ENCODE measurements around the gene FOXB1. TPM values are rescaled to one million over a fixed set of nuclear protein-coding genes. Genes with fewer than 3 reads are reported as not detected.

Gene FOXB1
- total and polyA plus RNA-seq, 2 experiments from 2014 or later = 4.7 to 6.7 TPM

- TF ChIP-seq, protein P1, sequence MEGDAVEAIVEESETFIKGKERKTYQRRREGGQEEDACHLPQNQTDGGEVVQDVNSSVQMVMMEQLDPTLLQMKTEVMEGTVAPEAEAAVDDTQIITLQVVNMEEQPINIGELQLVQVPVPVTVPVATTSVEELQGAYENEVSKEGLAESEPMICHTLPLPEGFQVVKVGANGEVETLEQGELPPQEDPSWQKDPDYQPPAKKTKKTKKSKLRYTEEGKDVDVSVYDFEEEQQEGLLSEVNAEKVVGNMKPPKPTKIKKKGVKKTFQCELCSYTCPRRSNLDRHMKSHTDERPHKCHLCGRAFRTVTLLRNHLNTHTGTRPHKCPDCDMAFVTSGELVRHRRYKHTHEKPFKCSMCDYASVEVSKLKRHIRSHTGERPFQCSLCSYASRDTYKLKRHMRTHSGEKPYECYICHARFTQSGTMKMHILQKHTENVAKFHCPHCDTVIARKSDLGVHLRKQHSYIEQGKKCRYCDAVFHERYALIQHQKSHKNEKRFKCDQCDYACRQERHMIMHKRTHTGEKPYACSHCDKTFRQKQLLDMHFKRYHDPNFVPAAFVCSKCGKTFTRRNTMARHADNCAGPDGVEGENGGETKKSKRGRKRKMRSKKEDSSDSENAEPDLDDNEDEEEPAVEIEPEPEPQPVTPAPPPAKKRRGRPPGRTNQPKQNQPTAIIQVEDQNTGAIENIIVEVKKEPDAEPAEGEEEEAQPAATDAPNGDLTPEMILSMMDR (conservative IDR thresholded peaks at IDR 0.05; ENCODE audit: low read depth in 2 of 2) = no peak
- no peak for TF ChIP-seq REST (IDR thresholded peaks at IDR 0.05; ENCODE audit: unreplicated experiment)
- TF ChIP-seq STAT1 (IDR thresholded peaks at IDR 0.05; ENCODE audit: unreplicated experiment) = no peak
- TF ChIP-seq CREB1 (CRISPR knock-in tag; IDR thresholded peaks at IDR 0.05; ENCODE audit: low read depth) = no peak
- no peak for TF ChIP-seq JUNB (IDR thresholded peaks at IDR 0.05; ENCODE audit: unreplicated experiment)
- TF ChIP-seq ZNF331 (CRISPR knock-in tag; IDR thresholded peaks at IDR 0.05; ENCODE audit: low read depth) = no peak
Observed at GRCh38 chr15:60022379-60022741, 18.2 kb downstream of the FOXB1 start (continued).

- ATAC-seq = no peak
- H3K9me3 Mint-ChIP-seq = no peaks in the 10 kb centered on the region
- H3F3A ChIP-seq (replicated peaks; ENCODE audit: low read depth) = no peaks in the 10 kb centered on the region
- H3K36me3 Mint-ChIP-seq (ENCODE audit: low read depth) = no peaks in the 10 kb centered on the region
- no peak overlapping the region for H2AFZ ChIP-seq
- no peak overlapping the region for H3K4me2 ChIP-seq
- no peaks in the 10 kb centered on the region for H3K27me3 ChIP-seq (ENCODE audit: insufficient read depth)
- H3K79me2 ChIP-seq (replicated peaks; ENCODE audit: insufficient read depth) = no peaks in the 10 kb centered on the region
- H3K36me3 ChIP-seq (ENCODE audit: insufficient read depth) = no peaks in the 10 kb centered on the region
- H3K4me3 Mint-ChIP-seq = no peak overlapping the region
- no peak overlapping the region for H3K27ac Mint-ChIP-seq
- H3K27me3 Mint-ChIP-seq (ENCODE audit: insufficient read depth, low read depth, poor library complexity) = no peaks in the 10 kb centered on the region
- peaks cover 36% of the 10 kb centered on the region for H3K4me1 ChIP-seq (ENCODE audit: insufficient read depth)
- no peak for DNase-seq (ENCODE audit: low spot score)
- peaks cover 31% of the 10 kb centered on the region for H3K4me1 Mint-ChIP-seq
- peaks cover 5% of the 10 kb centered on the region; the same call in 1 of the 2 replicates for H3K9me2 ChIP-seq (ENCODE audit: insufficient read depth)
- H3K4me3 ChIP-seq = no peak overlapping the region
- no peaks in the 10 kb centered on the region for H4K20me1 ChIP-seq (replicated peaks; ENCODE audit: insufficient read depth)
- H3K27ac ChIP-seq (ENCODE audit: low read depth) = no peak overlapping the region
- TF ChIP-seq ETS1 (IDR thresholded peaks at IDR 0.05) (no peak), JUNB (IDR thresholded peaks at IDR 0.05; ENCODE audit: unreplicated experiment) (no peak), POLR2AphosphoS5 (IDR thresholded peaks at IDR 0.05; ENCODE audit: low read depth) (no peak), ZNF331 (CRISPR knock-in tag; IDR thresholded peaks at IDR 0.05; ENCODE audit: low read depth) (no peak), STAT1 (IDR thresholded peaks at IDR 0.05; ENCODE audit: unreplicated experiment) (no peak), EZH2 (IDR thresholded peaks at IDR 0.05; ENCODE audit: low read depth, unreplicated experiment) (no peak), NANOG (IDR thresholded peaks at IDR 0.05; ENCODE audit: borderline replicate concordance) (no peak)
- TF ChIP-seq, protein P1 (conservative IDR thresholded peaks at IDR 0.05; ENCODE audit: low read depth in 2 of 2) = no peak
Observed at GRCh38 chr15:60026555-60026954, 22.4 kb downstream of the FOXB1 start.
